Heart left ventricle (tissue), 13 donors: ENCODE measurements around the gene LCNL1.

Experiments used
- CTCF ChIP-seq, 12 donors: fragments of 200-600 bp; sonication (generic) in 4 of 12; IDR thresholded peaks; one replicate each; pipeline versions ENCODE4 v1.5.0 to v1.8.0; 2018 to 2022; ENCODE audit warnings: antibody characterized with exemption in 12 of 12, mild to moderate bottlenecking in 5 of 12
- POLR2A ChIP-seq, 2 donors: fragments of 450-650 bp; IDR thresholded peaks; one replicate each; pipeline ENCODE4 v1.6.1; 2017; ENCODE audit warnings: antibody characterized with exemption in 2 of 2, mild to moderate bottlenecking in 2 of 2, moderate library complexity in 2 of 2
- donor health status: ischemic (EF 13 %, LVEDD 7.1; RV severe dilation, severe dysfunction).
- donor health status: DM: no; HTN: yes; CAD: no.
- donor health status: DM: no; HTN: no; CAD: no.
- donor health status: ischemic (EF 25% LVEDD 6.9; RV normal size, moderate dysfunction).
- donor health status: ischemic (EF 25% LVEDD 5.7; RV mildly dilated, moderate dysfunction).
- donor health status: ischemic (EF 35%, LVEDD 5.7; RV mildly dilated, moderate dysfunction).
- donor health status: nonischemic (EF 11% LVEDD 7.7; RV severe dilation, severe dysfunction).
- donor health status: DM: yes; HTN: yes; CAD: no.
- donor health status: PGD.
- donor health status: ischemic (EF 29% LVEDD 5.4; RV normal size, mild dysfunction).
- donor health status: nonischemic (EF 23%, LVEDD 6.1; RV moderate dilation, normal function).

- no peak for TF ChIP-seq CTCF (IDR thresholded peaks at IDR 0.05)
- no peak for TF ChIP-seq POLR2A (IDR thresholded peaks at IDR 0.05)
Measured at GRCh38 chr9:136947028-136947891, 35.5 kb upstream of the LCNL1 start.
